Gastroesophageal sphincter (tissue), 4 donors: ENCODE results near the gene FMN2. TPM values are rescaled to one million over a fixed set of nuclear protein-coding genes. Genes with fewer than 3 reads are reported as not detected.

Source experiments
- ATAC-seq: fragments of 150-250 bp; one replicate; pipeline ENCODE4 v1.9.1; 2016; ENCODE audit warnings: mild to moderate bottlenecking, moderate library complexity
- H3K27ac ChIP-seq, 4 donors: fragments of 200-600 bp; sonication (generic) in 3 of 4; 1 replicate in 3 of 4; 2 replicates in 1 of 4; pipeline ENCODE4 v1.5.1; 2016 to 2019
- H3K27me3 ChIP-seq: fragments of 200-600 bp; sonication (generic); one replicate; pipeline ENCODE4 v1.5.1; 2019
- H3K36me3 ChIP-seq, 2 donors: fragments of 200-600 bp; sonication (generic); one replicate each; pipeline ENCODE4 v1.5.1; 2019; ENCODE audit warnings: control low read depth in 1 of 2
- H3K4me1 ChIP-seq, 3 donors: fragments of 200-600 bp; sonication (generic); 1 replicate in 2 of 3; 2 replicates in 1 of 3; pipeline ENCODE4 v1.5.1; 2016 to 2019; ENCODE audit warnings: control low read depth in 2 of 3
- H3K4me3 ChIP-seq, 2 donors: fragments of 200-600 bp; sonication (generic); one replicate each; pipeline ENCODE4 v1.5.1; 2019; ENCODE audit warnings: mild to moderate bottlenecking in 1 of 2, moderate library complexity in 1 of 2
- H3K9me3 ChIP-seq, 3 donors: fragments of 200-600 bp; sonication (generic); one replicate each; pipeline ENCODE4 v1.5.1; 2017 to 2019; ENCODE audit warnings: control low read depth in 2 of 3
- EP300 ChIP-seq: sonication (generic); formaldehyde crosslinking; IDR thresholded peaks from one replicate; pipeline ENCODE4 v1.6.1; 2017; ENCODE audit warnings: antibody characterized with exemption, mild to moderate bottlenecking
- POLR2A ChIP-seq, 2 donors: fragments of 450-650 bp; IDR thresholded peaks; one replicate each; pipeline ENCODE4 v1.6.1; 2017; ENCODE audit warnings: antibody characterized with exemption in 2 of 2, mild to moderate bottlenecking in 2 of 2, moderate library complexity in 1 of 2
- POLR2AphosphoS5 ChIP-seq: sonication (generic); formaldehyde crosslinking; IDR thresholded peaks from one replicate; pipeline ENCODE4 v1.6.1; 2017; ENCODE audit warnings: antibody characterized with exemption
- WGBS, 2 donors: methylation state at CpG; one replicate each; pipeline ENCODE4 v1.1.5; 2018; ENCODE audit warnings: low coverage in 1 of 2; 5-methylcytosine and 5-hydroxymethylcytosine counted together
- total RNA-seq, 4 donors: library from RNA; depleted of rRNA; stranded (reverse); fragments of >200 nt; gene quantifications; one replicate each; pipeline ENCODE4 v1.1.0, GENCODE V29; 2016
- TF ChIP-seq, protein P1 (sequence below), 4 experiments: fragments of 200-600 bp in 2 of 4; fragments of 450-650 bp in 2 of 4; sonication (generic) in 1 of 4; IDR thresholded peaks; one replicate each; pipeline ENCODE4 v1.5.1; 2017 to 2019; ENCODE audit warnings: antibody characterized with exemption in 4 of 4, mild to moderate bottlenecking in 2 of 4, moderate library complexity in 2 of 4

Gene FMN2
- total RNA-seq, 4 donors from 2014 or later: 0.27 to 8.6 (median 2.7) TPM

- no peak for ATAC-seq
Observed at GRCh38 chr1:240128366-240128765, 36.7 kb downstream of the FMN2 start.

GRCh38 chr1:240134113-240134512 lies 42.4 kb downstream of the FMN2 start:
- ATAC-seq: no peak
- 100% methylated on average over 1 of the region's 1 CpG; no CpG with 5 or more reads in 1 of the 2 donors for WGBS, 2 donors
- Histone ChIP-seq H3K4me1 (no peaks in the 10 kb centered on the region), H3K36me3 (no peaks in the 10 kb centered on the region), H3K27me3 (no peaks in the 10 kb centered on the region), H3K9me3 (no peaks in the 10 kb centered on the region), H3K4me3 (no peak overlapping the region), H3K27ac (no peak overlapping the region)
- TF ChIP-seq POLR2A (IDR thresholded peaks at IDR 0.05): no peak
- TF ChIP-seq POLR2AphosphoS5: no peak
- TF ChIP-seq EP300: no peak

More at GRCh38 chr1:240128366-240128765, 36.7 kb downstream of the FMN2 start:
- no peaks in the 10 kb centered on the region for H3K4me1 ChIP-seq
- WGBS, 2 donors: 93 to 100% methylated on average over 2 of the region's 2 CpGs
- H3K36me3 ChIP-seq: no peaks in the 10 kb centered on the region
- H3K27me3 ChIP-seq: no peaks in the 10 kb centered on the region
- no peaks in the 10 kb centered on the region for H3K9me3 ChIP-seq
- no peak overlapping the region for H3K27ac ChIP-seq
- H3K4me3 ChIP-seq: no peak overlapping the region
- TF ChIP-seq, protein P1, sequence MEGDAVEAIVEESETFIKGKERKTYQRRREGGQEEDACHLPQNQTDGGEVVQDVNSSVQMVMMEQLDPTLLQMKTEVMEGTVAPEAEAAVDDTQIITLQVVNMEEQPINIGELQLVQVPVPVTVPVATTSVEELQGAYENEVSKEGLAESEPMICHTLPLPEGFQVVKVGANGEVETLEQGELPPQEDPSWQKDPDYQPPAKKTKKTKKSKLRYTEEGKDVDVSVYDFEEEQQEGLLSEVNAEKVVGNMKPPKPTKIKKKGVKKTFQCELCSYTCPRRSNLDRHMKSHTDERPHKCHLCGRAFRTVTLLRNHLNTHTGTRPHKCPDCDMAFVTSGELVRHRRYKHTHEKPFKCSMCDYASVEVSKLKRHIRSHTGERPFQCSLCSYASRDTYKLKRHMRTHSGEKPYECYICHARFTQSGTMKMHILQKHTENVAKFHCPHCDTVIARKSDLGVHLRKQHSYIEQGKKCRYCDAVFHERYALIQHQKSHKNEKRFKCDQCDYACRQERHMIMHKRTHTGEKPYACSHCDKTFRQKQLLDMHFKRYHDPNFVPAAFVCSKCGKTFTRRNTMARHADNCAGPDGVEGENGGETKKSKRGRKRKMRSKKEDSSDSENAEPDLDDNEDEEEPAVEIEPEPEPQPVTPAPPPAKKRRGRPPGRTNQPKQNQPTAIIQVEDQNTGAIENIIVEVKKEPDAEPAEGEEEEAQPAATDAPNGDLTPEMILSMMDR (IDR thresholded peaks at IDR 0.05): no peak
- no peak for TF ChIP-seq EP300
- TF ChIP-seq POLR2A (IDR thresholded peaks at IDR 0.05): no peak
- TF ChIP-seq POLR2AphosphoS5: no peak

- no peak for ATAC-seq
Observed at GRCh38 chr1:240134596-240134995, 42.9 kb downstream of the FMN2 start.

DNA sequence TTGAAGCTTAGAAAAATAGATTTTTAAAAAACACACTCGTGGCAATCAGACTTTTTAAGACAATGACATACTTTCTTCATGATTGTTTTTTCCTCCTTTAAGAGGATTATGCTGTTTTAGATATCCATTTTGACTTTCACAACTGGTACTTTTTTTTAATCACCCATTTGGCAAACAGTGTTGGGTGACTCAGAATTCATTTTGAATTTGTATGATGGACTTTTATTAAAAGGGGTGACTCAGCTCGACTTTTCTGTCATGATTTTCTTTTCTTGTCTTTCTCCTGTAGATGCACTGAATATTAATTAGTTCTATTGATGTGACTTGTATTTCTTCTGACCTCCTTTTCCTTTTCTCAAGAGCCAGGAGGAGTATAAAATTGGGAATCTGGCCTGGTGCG lies 44.7 kb downstream of the FMN2 start:
- Histone ChIP-seq H3K4me1 (no peaks in the 10 kb centered on the region), H3K27ac (no peak overlapping the region), H3K36me3 (no peaks in the 10 kb centered on the region), H3K9me3 (no peaks in the 10 kb centered on the region), H3K4me3 (no peak overlapping the region), H3K27me3 (no peaks in the 10 kb centered on the region)
- ATAC-seq: no peak
- 75 to 77% methylated on average over 3 of the region's 3 CpGs for WGBS, 2 donors
- TF ChIP-seq, protein P1 (IDR thresholded peaks at IDR 0.05): no peak
- no peak for TF ChIP-seq EP300
- no peak for TF ChIP-seq POLR2A (IDR thresholded peaks at IDR 0.05)
- no peak for TF ChIP-seq POLR2AphosphoS5

More at GRCh38 chr1:240134596-240134995, 42.9 kb downstream of the FMN2 start:
- no peak overlapping the region for H3K4me3 ChIP-seq
- no peaks in the 10 kb centered on the region for H3K4me1 ChIP-seq
- no peaks in the 10 kb centered on the region for H3K36me3 ChIP-seq
- WGBS, 2 donors: 72 to 94% methylated on average over 2 of the region's 2 CpGs
- no peaks in the 10 kb centered on the region for H3K27me3 ChIP-seq
- no peak for TF ChIP-seq POLR2AphosphoS5
- TF ChIP-seq, protein P1 (IDR thresholded peaks at IDR 0.05): no peak
- no peak for TF ChIP-seq POLR2A (IDR thresholded peaks at IDR 0.05)
- TF ChIP-seq EP300: no peak
- H3K27ac ChIP-seq: no peak overlapping the region
- H3K9me3 ChIP-seq: no peaks in the 10 kb centered on the region

DNA sequence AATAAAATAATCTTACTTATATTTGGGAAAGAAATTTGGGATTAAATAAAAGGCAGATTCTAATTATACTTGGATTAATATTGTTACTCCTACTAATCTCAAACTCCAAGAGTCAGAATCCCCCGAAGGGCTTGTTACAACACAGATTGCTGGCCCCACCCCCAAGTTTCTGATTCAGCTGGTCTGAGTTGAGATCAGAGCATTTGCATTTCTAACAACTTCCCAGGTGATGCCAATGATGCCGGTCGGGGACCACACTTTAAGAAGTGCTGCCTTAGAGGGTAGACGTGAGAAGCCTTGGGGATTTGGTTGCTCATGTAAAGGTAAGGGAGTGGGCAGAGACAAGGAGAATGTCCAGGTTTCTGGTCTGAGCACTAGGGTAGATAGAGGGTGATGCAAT lies 47.2 kb downstream of the FMN2 start:
- H3K27me3 ChIP-seq: no peaks in the 10 kb centered on the region
- WGBS, 2 donors: 52 to 75% methylated on average over 4 of the region's 4 CpGs
- H3K9me3 ChIP-seq: no peaks in the 10 kb centered on the region
- no peak overlapping the region for H3K4me3 ChIP-seq
- H3K4me1 ChIP-seq: no peaks in the 10 kb centered on the region
- TF ChIP-seq, protein P1 (IDR thresholded peaks at IDR 0.05): no peak
- no peak for TF ChIP-seq EP300
- no peak for TF ChIP-seq POLR2AphosphoS5
- no peak for TF ChIP-seq POLR2A (IDR thresholded peaks at IDR 0.05)
- H3K36me3 ChIP-seq: no peaks in the 10 kb centered on the region
- H3K27ac ChIP-seq: no peak overlapping the region
- ATAC-seq: no peak
